K562 (cell line): ENCODE measurements around the gene ING2. TPM values are rescaled to one million over a fixed set of nuclear protein-coding genes. Genes with fewer than 3 reads are reported as not detected.

Source experiments
- ADNP ChIP-seq: fragments of 200-800 bp; sonication (Bioruptor generic); IDR thresholded peaks from 2 replicates; pipeline ENCODE4 v1.6.1; 2016; ENCODE audit warnings: missing genetic modification characterization, missing compliant biosample characterization
- CTBP1 ChIP-seq: fragments of 450-650 bp; IDR thresholded peaks from 2 replicates; pipeline ENCODE4 v1.6.1; 2016; ENCODE audit warnings: borderline replicate concordance
- FUS ChIP-seq: fragments of 200-400 bp; formaldehyde crosslinking; optimal IDR thresholded peaks from 2 replicates; pipeline ENCODE3; 2017; ENCODE audit warnings: low read depth, low read length
- HMG20B ChIP-seq: fragments of 250-450 bp; sonication (Bioruptor Pico); IDR thresholded peaks from 2 replicates; pipeline ENCODE4 v1.5.0; 2021; ENCODE audit warnings: mild to moderate bottlenecking
- HMGN3 ChIP-seq: IDR thresholded peaks from 2 replicates; pipeline ENCODE4 v1.6.1; 2011; ENCODE audit warnings: borderline replicate concordance, low read depth, mild to moderate bottlenecking, mixed read lengths, low read length; ENCODE audit not compliant: insufficient read length; ENCODE audit errors: extremely low read depth
- JUND ChIP-seq, 2 experiments: IDR thresholded peaks; 2 replicates in 1 of 2; 3 replicates in 1 of 2; pipeline ENCODE4 v1.6.1; 2011; ENCODE audit warnings: borderline replicate concordance in 2 of 2, low read depth in 2 of 2, low read length in 2 of 2, improper control_type of control experiment in 1 of 2, missing biosample characterization in 1 of 2, missing genetic modification characterization in 1 of 2, missing genetic modification reagents in 1 of 2
- POLR2AphosphoS2 ChIP-seq: IDR thresholded peaks from 2 replicates; pipeline ENCODE4 v1.6.1; 2012; ENCODE audit warnings: low read length, improper control_type of control experiment
- RFX7 ChIP-seq: fragments of 250-450 bp; sonication (Bioruptor Pico); IDR thresholded peaks from 2 replicates; pipeline ENCODE4 v1.5.1; 2021; ENCODE audit warnings: mild to moderate bottlenecking
- SRSF1 ChIP-seq: fragments of 200-400 bp; formaldehyde crosslinking; IDR thresholded peaks from 2 replicates; pipeline ENCODE4 v1.6.1; 2017; ENCODE audit warnings: mild to moderate bottlenecking, low read depth, low read length, moderate library complexity
- SRSF7 ChIP-seq: fragments of 200-400 bp; formaldehyde crosslinking; optimal IDR thresholded peaks from 2 replicates; pipeline ENCODE3; 2017; ENCODE audit warnings: mild to moderate bottlenecking, low read depth, low read length
- TEAD4 ChIP-seq, 2 experiments: sonication (generic) in 1 of 2; formaldehyde crosslinking in 1 of 2; IDR thresholded peaks; 2 replicates each; pipeline versions ENCODE4 v1.6.1 to v1.8.0; 2012 to 2022; ENCODE audit warnings: borderline replicate concordance in 1 of 2, inconsistent platforms in 1 of 2, low read length in 1 of 2, mild to moderate bottlenecking in 1 of 2, missing genetic modification reagents in 1 of 2
- polyA plus RNA-seq, 8 experiments: library from polyadenylated mRNA; depleted of rRNA in 4 of 8; stranded (reverse) in 5 of 8; unstranded in 3 of 8; fragments of >200 nt; fragmentation: Nextera tagmentation in 2 of 8; fragmentation: Illumina TruSeq in 1 of 8; extraction: Ambion mirVana in 2 of 8; extraction: Trizol in 1 of 8; gene quantifications; 2 replicates each; pipeline versions ENCODE4 v1.2.1 to v1.2.3, GENCODE V29; 2011 to 2014; ENCODE audit warnings: inconsistent platforms in 1 of 8, missing spikeins in 1 of 8
- total RNA-seq, 7 experiments: library from RNA; depleted of rRNA in 6 of 7; stranded (reverse); fragments of >200 nt in 6 of 7; fragmentation: Illumina TruSeq in 2 of 7; extraction: Trizol in 2 of 7; gene quantifications; 2 replicates each; pipeline versions ENCODE4 v1.2.1 to v1.2.3, GENCODE V29; 2011 to 2021; ENCODE audit warnings: low replicate concordance in 1 of 7
- TF ChIP-seq, protein P1 (sequence below), 2 experiments: fragments of 450-650 bp in 1 of 2; sonication (generic) in 1 of 2; formaldehyde crosslinking in 1 of 2; IDR thresholded peaks; 2 replicates each; pipeline versions ENCODE4 v1.7.1 to v1.9.0; 2016 to 2022; ENCODE audit warnings: inconsistent platforms in 1 of 2, mild to moderate bottlenecking in 1 of 2, missing genetic modification reagents in 1 of 2
- TF ChIP-seq, protein P2 (sequence below): fragments of 250-450 bp; sonication (Bioruptor Pico); IDR thresholded peaks from 2 replicates; pipeline ENCODE4 v1.5.0; 2020; ENCODE audit warnings: mild to moderate bottlenecking, borderline replicate concordance

The ING2 gene
- total and polyA plus RNA-seq, 9 of the 15 experiments (the other 6 are each of a cell fraction or from before 2014, with no cell fraction given) = 2.9 to 21.4 (median 12.4) TPM

DNA sequence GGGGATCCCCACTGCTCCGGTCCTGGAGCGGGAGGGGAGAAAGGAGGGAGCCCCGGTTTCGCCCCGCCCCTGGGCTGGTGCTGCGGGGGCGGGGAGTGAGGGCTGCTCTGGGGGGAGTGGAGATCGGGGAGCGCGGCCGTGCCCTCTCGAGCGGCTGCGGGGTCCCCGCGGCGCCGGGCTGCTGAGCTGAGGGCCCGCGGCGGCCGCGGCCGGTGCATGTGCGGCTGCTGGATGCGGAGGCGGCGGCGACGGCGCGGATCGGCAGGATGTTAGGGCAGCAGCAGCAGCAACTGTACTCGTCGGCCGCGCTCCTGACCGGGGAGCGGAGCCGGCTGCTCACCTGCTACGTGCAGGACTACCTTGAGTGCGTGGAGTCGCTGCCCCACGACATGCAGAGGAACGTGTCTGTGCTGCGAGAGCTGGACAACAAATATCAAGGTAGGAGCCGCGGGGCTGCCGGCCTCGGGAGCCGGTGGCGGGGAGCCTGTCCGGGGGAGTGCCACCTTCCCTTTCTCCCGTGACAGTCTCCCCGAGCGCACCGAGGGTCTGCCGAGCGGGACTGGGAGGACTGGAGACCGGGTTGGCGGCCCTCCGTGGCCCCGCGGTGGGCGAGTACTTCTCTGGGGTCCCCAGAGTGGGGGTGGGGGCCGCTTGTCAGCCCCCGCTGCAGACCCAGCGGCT is at the start of gene ING2 (continued):
- TF ChIP-seq JUND (IDR thresholded peaks at IDR 0.05; ENCODE audit: borderline replicate concordance, low read depth, low read length) (no peak), JUND (tag; IDR thresholded peaks at IDR 0.05; ENCODE audit: borderline replicate concordance, low read depth, low read length) (no peak), FUS (peak; percentile 36), RFX7 (CRISPR knock-in tag) (no peak), SRSF1 (0 out of 2 replicates have a peak, but pooled peaks have one; percentile 18), HMG20B (CRISPR knock-in tag) (no peak), POLR2AphosphoS2 (no peak), CTBP1 (peak; percentile 8; the same call in 1 of the 2 replicates), SRSF7 (no peak), ADNP (tag) (no peak), HMGN3 (no peak), TEAD4 (IDR thresholded peaks at IDR 0.05; ENCODE audit: low read length) (no peak), TEAD4 (CRISPR knock-in tag; IDR thresholded peaks at IDR 0.05; ENCODE audit: borderline replicate concordance) (no peak)
- TF ChIP-seq, protein P1, sequence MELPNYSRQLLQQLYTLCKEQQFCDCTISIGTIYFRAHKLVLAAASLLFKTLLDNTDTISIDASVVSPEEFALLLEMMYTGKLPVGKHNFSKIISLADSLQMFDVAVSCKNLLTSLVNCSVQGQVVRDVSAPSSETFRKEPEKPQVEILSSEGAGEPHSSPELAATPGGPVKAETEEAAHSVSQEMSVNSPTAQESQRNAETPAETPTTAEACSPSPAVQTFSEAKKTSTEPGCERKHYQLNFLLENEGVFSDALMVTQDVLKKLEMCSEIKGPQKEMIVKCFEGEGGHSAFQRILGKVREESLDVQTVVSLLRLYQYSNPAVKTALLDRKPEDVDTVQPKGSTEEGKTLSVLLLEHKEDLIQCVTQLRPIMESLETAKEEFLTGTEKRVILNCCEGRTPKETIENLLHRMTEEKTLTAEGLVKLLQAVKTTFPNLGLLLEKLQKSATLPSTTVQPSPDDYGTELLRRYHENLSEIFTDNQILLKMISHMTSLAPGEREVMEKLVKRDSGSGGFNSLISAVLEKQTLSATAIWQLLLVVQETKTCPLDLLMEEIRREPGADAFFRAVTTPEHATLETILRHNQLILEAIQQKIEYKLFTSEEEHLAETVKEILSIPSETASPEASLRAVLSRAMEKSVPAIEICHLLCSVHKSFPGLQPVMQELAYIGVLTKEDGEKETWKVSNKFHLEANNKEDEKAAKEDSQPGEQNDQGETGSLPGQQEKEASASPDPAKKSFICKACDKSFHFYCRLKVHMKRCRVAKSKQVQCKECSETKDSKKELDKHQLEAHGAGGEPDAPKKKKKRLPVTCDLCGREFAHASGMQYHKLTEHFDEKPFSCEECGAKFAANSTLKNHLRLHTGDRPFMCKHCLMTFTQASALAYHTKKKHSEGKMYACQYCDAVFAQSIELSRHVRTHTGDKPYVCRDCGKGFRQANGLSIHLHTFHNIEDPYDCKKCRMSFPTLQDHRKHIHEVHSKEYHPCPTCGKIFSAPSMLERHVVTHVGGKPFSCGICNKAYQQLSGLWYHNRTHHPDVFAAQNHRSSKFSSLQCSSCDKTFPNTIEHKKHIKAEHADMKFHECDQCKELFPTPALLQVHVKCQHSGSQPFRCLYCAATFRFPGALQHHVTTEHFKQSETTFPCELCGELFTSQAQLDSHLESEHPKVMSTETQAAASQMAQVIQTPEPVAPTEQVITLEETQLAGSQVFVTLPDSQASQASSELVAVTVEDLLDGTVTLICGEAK (IDR thresholded peaks at IDR 0.05) = no peak
- TF ChIP-seq, protein P1 (CRISPR knock-in tag; IDR thresholded peaks at IDR 0.05) = no peak
- TF ChIP-seq, protein P2, sequence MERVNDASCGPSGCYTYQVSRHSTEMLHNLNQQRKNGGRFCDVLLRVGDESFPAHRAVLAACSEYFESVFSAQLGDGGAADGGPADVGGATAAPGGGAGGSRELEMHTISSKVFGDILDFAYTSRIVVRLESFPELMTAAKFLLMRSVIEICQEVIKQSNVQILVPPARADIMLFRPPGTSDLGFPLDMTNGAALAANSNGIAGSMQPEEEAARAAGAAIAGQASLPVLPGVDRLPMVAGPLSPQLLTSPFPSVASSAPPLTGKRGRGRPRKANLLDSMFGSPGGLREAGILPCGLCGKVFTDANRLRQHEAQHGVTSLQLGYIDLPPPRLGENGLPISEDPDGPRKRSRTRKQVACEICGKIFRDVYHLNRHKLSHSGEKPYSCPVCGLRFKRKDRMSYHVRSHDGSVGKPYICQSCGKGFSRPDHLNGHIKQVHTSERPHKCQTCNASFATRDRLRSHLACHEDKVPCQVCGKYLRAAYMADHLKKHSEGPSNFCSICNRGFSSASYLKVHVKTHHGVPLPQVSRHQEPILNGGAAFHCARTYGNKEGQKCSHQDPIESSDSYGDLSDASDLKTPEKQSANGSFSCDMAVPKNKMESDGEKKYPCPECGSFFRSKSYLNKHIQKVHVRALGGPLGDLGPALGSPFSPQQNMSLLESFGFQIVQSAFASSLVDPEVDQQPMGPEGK (CRISPR knock-in tag) = no peak
